ENCODE results near the gene GNL3L.

Gene GNL3L

GRCh38 chrX:54494166-54494988 lies 35.6 kb upstream of the GNL3L start:
- no peak overlapping the region for H3K4me3 ChIP-seq (ENCODE audit: low read depth, low read length)
- no peak for TF ChIP-seq POLR2A (IDR thresholded peaks at IDR 0.05; ENCODE audit: extremely low read depth, insufficient read length)
- no peak for TF ChIP-seq MYC (IDR thresholded peaks at IDR 0.05; ENCODE audit: low read depth, low read length)
- TF ChIP-seq, protein P1, sequence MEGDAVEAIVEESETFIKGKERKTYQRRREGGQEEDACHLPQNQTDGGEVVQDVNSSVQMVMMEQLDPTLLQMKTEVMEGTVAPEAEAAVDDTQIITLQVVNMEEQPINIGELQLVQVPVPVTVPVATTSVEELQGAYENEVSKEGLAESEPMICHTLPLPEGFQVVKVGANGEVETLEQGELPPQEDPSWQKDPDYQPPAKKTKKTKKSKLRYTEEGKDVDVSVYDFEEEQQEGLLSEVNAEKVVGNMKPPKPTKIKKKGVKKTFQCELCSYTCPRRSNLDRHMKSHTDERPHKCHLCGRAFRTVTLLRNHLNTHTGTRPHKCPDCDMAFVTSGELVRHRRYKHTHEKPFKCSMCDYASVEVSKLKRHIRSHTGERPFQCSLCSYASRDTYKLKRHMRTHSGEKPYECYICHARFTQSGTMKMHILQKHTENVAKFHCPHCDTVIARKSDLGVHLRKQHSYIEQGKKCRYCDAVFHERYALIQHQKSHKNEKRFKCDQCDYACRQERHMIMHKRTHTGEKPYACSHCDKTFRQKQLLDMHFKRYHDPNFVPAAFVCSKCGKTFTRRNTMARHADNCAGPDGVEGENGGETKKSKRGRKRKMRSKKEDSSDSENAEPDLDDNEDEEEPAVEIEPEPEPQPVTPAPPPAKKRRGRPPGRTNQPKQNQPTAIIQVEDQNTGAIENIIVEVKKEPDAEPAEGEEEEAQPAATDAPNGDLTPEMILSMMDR (IDR thresholded peaks at IDR 0.05; ENCODE audit: low read depth, low read length) = no peak
- TF ChIP-seq, protein P2, sequence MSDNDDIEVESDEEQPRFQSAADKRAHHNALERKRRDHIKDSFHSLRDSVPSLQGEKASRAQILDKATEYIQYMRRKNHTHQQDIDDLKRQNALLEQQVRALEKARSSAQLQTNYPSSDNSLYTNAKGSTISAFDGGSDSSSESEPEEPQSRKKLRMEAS (IDR thresholded peaks at IDR 0.05; ENCODE audit: low read depth, low read length) = no peak
- no peak for DNase-seq (ENCODE audit: low read depth)

DNA sequence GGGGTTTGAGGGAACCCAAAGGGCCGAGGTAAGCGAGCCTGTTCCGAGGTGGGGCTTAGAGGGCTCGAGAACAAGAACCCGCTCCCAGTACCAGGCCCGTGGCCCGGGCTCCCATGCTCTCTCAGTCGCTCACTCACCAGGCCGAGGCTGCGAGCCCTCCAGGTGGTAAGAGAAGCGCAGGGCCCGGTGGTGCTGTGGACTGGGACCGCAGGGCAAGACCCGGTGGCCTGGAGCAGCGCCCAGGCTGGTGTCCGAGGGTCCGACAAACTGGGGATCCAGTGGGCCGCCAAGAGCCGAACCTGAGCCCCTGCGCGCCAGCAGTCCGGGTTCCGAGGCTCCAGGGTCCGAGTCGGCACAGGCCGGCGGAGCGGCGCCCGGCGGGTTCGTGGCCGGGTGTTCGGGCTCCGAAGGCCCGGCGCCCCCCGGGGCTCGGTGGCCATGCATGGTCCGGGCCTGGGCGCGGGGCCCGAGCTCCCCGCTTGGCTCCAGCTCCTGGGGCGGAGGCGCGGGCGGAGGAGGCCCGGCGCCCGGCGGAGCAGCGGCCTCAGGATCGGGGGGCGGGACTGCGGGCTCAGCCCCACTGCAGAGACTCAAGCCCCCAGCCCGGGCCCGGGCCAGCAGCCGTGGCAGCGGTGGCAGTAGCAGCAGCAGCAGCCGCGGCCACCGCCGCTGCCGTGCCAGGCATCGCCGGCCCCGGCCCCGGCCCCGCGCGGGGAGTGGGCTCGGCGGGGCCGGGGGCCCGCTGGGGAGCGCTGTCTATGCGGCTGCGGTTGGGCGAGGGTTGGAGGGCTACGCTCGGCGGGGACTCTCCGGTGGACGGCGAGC lies 34.8 kb upstream of the GNL3L start:
- no peak overlapping the region for H3K4me3 ChIP-seq (ENCODE audit: low read depth, low read length)
- DNase-seq (ENCODE audit: low read depth) = no peak
- TF ChIP-seq POLR2A (IDR thresholded peaks at IDR 0.05; ENCODE audit: extremely low read depth, insufficient read length) = no peak
- TF ChIP-seq, protein P2 (IDR thresholded peaks at IDR 0.05; ENCODE audit: low read depth, low read length) = no peak
- TF ChIP-seq, protein P1 (IDR thresholded peaks at IDR 0.05; ENCODE audit: low read depth, low read length) = no peak

GRCh38 chrX:54495814-54496516 lies 34.1 kb upstream of the GNL3L start, which contains the start of gene FGD1:
FGD1 (minus strand) TSS chrX:54496234; CDS start chrX:54495432, 802 bp downstream.
- H3K4me3 ChIP-seq (ENCODE audit: low read depth, low read length) = no peak within 1 kb of the TSS
- peak; percentile 17 for DNase-seq (ENCODE audit: low read depth)
- TF ChIP-seq, protein P2 (IDR thresholded peaks at IDR 0.05; ENCODE audit: low read depth, low read length) = no peak
- TF ChIP-seq, protein P1 (IDR thresholded peaks at IDR 0.05; ENCODE audit: low read depth, low read length) = no peak
- TF ChIP-seq MYC (IDR thresholded peaks at IDR 0.05; ENCODE audit: low read depth, low read length) = no peak

GRCh38 chrX:54496517-54496852 lies 33.5 kb upstream of the GNL3L start:
- no peak overlapping the region for H3K4me3 ChIP-seq (ENCODE audit: low read depth, low read length)
- DNase-seq (ENCODE audit: low read depth) = no peak
- TF ChIP-seq POLR2A (IDR thresholded peaks at IDR 0.05; ENCODE audit: extremely low read depth, insufficient read length) = no peak
- TF ChIP-seq, protein P2 (IDR thresholded peaks at IDR 0.05; ENCODE audit: low read depth, low read length) = no peak
- TF ChIP-seq MYC (IDR thresholded peaks at IDR 0.05; ENCODE audit: low read depth, low read length) = no peak
- TF ChIP-seq, protein P1 (IDR thresholded peaks at IDR 0.05; ENCODE audit: low read depth, low read length) = no peak

- H3K4me3 ChIP-seq (ENCODE audit: low read depth, low read length) = no peak overlapping the region
- DNase-seq (ENCODE audit: low read depth) = no peak
- TF ChIP-seq POLR2A (IDR thresholded peaks at IDR 0.05; ENCODE audit: extremely low read depth, insufficient read length) = no peak
- TF ChIP-seq MYC (IDR thresholded peaks at IDR 0.05; ENCODE audit: low read depth, low read length) = no peak
- TF ChIP-seq, protein P2 (IDR thresholded peaks at IDR 0.05; ENCODE audit: low read depth, low read length) = no peak
- TF ChIP-seq, protein P1 (IDR thresholded peaks at IDR 0.05; ENCODE audit: low read depth, low read length) = no peak
These were observed 33.1 kb upstream of the GNL3L start for GRCh38 chrX:54496936-54497335.
